HepG2 (cell line): ENCODE data around the gene SASH3. TPM values are rescaled to one million over a fixed set of nuclear protein-coding genes. Genes with fewer than 3 reads are reported as not detected.

Experiments used
- ATAC-seq: fragments of 200-7000 bp; cut with Tn5 transposase; 3 replicates; pipeline ENCODE4 v1.9.1; 2020; ENCODE audit warnings: mild to moderate bottlenecking, moderate library complexity
- BruUV-seq: library from RNA; stranded (reverse); fragments of 400-500 nt; replicated peaks from 2 replicates; lab custom pipeline; 2021; lab: Mats Ljungman, UMichigan
- CTCF ChIA-PET: fragments of 300-600 bp; formaldehyde crosslinking; extraction: SDS; loops from one replicate; lab custom pipeline; 2021; ENCODE audit warnings: low total read pairs, inconsistent platforms, low intra/inter-chr PET ratio; lab: Yijun Ruan, JAX
- POLR2A ChIA-PET: fragments of 350-600 bp; sonication (Branson Sonifier 250); formaldehyde crosslinking; loops from one replicate; lab custom pipeline; 2020; ENCODE audit warnings: antibody characterized with exemption, inconsistent platforms; lab: Yijun Ruan, JAX
- DNase-seq: peaks from one replicate; pipeline ENCODE4 v3.0.0-alpha.2; 2015; ENCODE audit warnings: low spot score
- FAIRE-seq: peaks from 3 replicates; lab custom pipeline; 2011; peaks lifted over from hg19 to GRCh38; lab: Jason Lieb, UNC
- H2AFZ ChIP-seq: one replicate; pipeline ENCODE4 v1.6.1; 2011; ENCODE audit warnings: low read length, inconsistent platforms
- H3K27ac ChIP-seq: fragments of 300-600 bp; 3 replicates; pipeline ENCODE4 v1.8.0; 2011; ENCODE audit warnings: mixed run types, mild to moderate bottlenecking, mixed read lengths, low read length, inconsistent platforms; ENCODE audit not compliant: insufficient read depth; ENCODE audit errors: extremely low read length
- H3K27me3 ChIP-seq, 2 experiments: fragments of 200-600 bp in 1 of 2; 2 replicates in 1 of 2; 3 replicates in 1 of 2; pipeline versions ENCODE4 v1.6.0 to v1.8.0; 2011; ENCODE audit warnings: low read length in 2 of 2, mild to moderate bottlenecking in 2 of 2, moderate library complexity in 2 of 2, inconsistent platforms in 1 of 2; ENCODE audit not compliant: insufficient read depth in 2 of 2, control insufficient read depth in 1 of 2
- H3K36me3 ChIP-seq, 2 experiments: fragments of 200-600 bp in 1 of 2; replicated peaks in 1 of 2; 2 replicates in 1 of 2; 3 replicates in 1 of 2; pipeline versions ENCODE4 v1.5.1 to v1.8.0; 2011; ENCODE audit warnings: low read length in 2 of 2, inconsistent platforms in 1 of 2; ENCODE audit not compliant: insufficient read depth in 2 of 2, control insufficient read depth in 1 of 2
- H3K4me1 ChIP-seq: 2 replicates; pipeline ENCODE4 v1.5.1; 2012; ENCODE audit warnings: low read length, inconsistent platforms; ENCODE audit not compliant: insufficient read depth
- H3K4me2 ChIP-seq: 2 replicates; pipeline ENCODE4 v1.6.0; 2011; ENCODE audit warnings: low read depth, low read length, inconsistent platforms
- H3K4me3 ChIP-seq, 3 experiments: fragments of 200-600 bp in 1 of 3; sonication (generic), shearing (Covaris generic) in 1 of 3; replicated peaks in 1 of 3; 2 replicates each; pipeline ENCODE4 v1.5.1; 2011 to 2016; ENCODE audit warnings: low read length in 3 of 3, inconsistent platforms in 2 of 3, low read depth in 2 of 3, mild to moderate bottlenecking in 2 of 3, control low read depth in 1 of 3, mixed read lengths in 1 of 3; ENCODE audit not compliant: insufficient read depth in 1 of 3
- H3K79me2 ChIP-seq: one replicate; pipeline ENCODE4 v1.6.1; 2011; ENCODE audit warnings: low read length, inconsistent platforms; ENCODE audit not compliant: insufficient read depth
- H3K9ac ChIP-seq: 2 replicates; pipeline ENCODE4 v1.6.0; 2011; ENCODE audit warnings: mild to moderate bottlenecking, low read depth, low read length, inconsistent platforms; ENCODE audit not compliant: insufficient read depth
- H3K9me3 ChIP-seq: 2 replicates; pipeline ENCODE4 v1.5.1; 2012; ENCODE audit warnings: mild to moderate bottlenecking, low read length
- H4K20me1 ChIP-seq: 2 replicates; pipeline ENCODE4 v1.6.0; 2011; ENCODE audit warnings: inconsistent platforms, mild to moderate bottlenecking, low read length, moderate library complexity; ENCODE audit not compliant: insufficient read depth
- NFRKB ChIP-seq: fragments of 450-650 bp; IDR thresholded peaks from 2 replicates; pipeline ENCODE4 v1.6.1; 2017
- NR2C2 ChIP-seq: sonication (generic); formaldehyde crosslinking; IDR thresholded peaks from 2 replicates; pipeline ENCODE4 v1.4.0; 2020; ENCODE audit warnings: missing genetic modification reagents, mild to moderate bottlenecking, moderate library complexity, borderline replicate concordance
- NR2F6 ChIP-seq, 2 experiments: IDR thresholded peaks; 2 replicates each; pipeline ENCODE4 v1.6.1; 2016; ENCODE audit warnings: antibody characterized with exemption in 1 of 2, mild to moderate bottlenecking in 1 of 2
- TGIF2 ChIP-seq: IDR thresholded peaks from 2 replicates; pipeline ENCODE4 v1.6.1; 2016; ENCODE audit warnings: control low read depth, missing compliant biosample characterization
- ZBTB34 ChIP-seq: sonication (generic); formaldehyde crosslinking; IDR thresholded peaks from 2 replicates; pipeline ENCODE4 v1.8.0; 2022; ENCODE audit warnings: mild to moderate bottlenecking, missing genetic modification reagents
- ZNF33A ChIP-seq: sonication (generic); formaldehyde crosslinking; IDR thresholded peaks from 2 replicates; pipeline ENCODE4 v1.5.1; 2020; ENCODE audit warnings: missing genetic modification reagents, mild to moderate bottlenecking, moderate library complexity, borderline replicate concordance
- ZNF839 ChIP-seq: sonication (generic); formaldehyde crosslinking; IDR thresholded peaks from 2 replicates; pipeline ENCODE4 v1.4.0; 2020; ENCODE audit warnings: missing genetic modification reagents, mild to moderate bottlenecking, borderline replicate concordance
- WGBS: methylation state at CpG from one replicate; pipeline ENCODE4 v1.1.6; 2017; ENCODE audit warnings: low lambda C conversion rate; 5-methylcytosine and 5-hydroxymethylcytosine counted together
- in situ Hi-C: cut with HindIII; loops from 2 replicates; pipeline ENCODE4 v1.10.0; 2017; ENCODE audit warnings: low pct_unique_long_range_greater_than_20kb; ENCODE audit not compliant: extremely low pct_ligation_motif_present
- intact Hi-C: fragments of 100-400 bp; cut with micrococcal nuclease; formaldehyde crosslinking; loops from one replicate; pipeline ENCODE4 v1.10.0; 2022; ENCODE audit not compliant: unreplicated experiment
- polyA plus RNA-seq, 8 experiments: library from polyadenylated mRNA; depleted of rRNA in 3 of 8; stranded (reverse) in 7 of 8; unstranded in 1 of 8; fragments of >200 nt; fragmentation: Illumina TruSeq in 4 of 8; extraction: Trizol in 4 of 8; gene quantifications; 2 replicates each; pipeline versions ENCODE4 v1.2.1 to v1.2.3, GENCODE V29; 2011 to 2016; ENCODE audit warnings: low read depth in 4 of 8, missing spikeins in 1 of 8, mixed read lengths in 1 of 8; ENCODE audit not compliant: insufficient read depth in 1 of 8
- total RNA-seq, 5 experiments: library from RNA; depleted of rRNA; stranded (reverse); fragments of >200 nt; fragmentation: Illumina TruSeq; extraction: Trizol; gene quantifications; 2 replicates each; pipeline ENCODE4 v1.2.3, GENCODE V29; 2016; ENCODE audit warnings: low read depth in 1 of 5
- TF ChIP-seq, protein P1 (sequence below): sonication (generic); formaldehyde crosslinking; IDR thresholded peaks from 2 replicates; pipeline ENCODE4 v1.9.0; 2021; ENCODE audit warnings: missing genetic modification reagents, mild to moderate bottlenecking, borderline replicate concordance

The SASH3 gene
- total and polyA plus RNA-seq, 2 of the 13 experiments (the other 11 are each of a cell fraction or from before 2014, with no cell fraction given) = 0.08 TPM; not detected in 1

DNA sequence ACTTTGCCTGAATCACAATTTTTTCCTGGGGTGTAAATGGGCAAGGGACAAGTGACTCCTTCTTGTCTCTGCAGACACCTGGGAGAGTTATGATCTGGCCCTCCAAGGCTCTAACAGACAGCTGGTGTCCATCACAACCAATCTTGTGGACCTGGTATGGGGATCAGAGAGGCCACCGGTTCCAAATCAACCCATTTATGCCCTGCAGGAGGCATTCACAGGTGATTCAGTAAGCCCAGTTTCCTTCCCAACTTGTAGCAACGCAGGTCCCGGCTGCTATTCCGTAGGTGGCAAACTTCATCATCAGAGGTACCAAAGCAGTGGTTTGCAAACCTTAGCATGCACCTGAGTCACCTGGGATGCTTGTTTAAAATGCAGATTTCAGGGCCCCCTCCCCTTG, 32.2 kb upstream of the SASH3 start (continued):
- TF ChIP-seq, protein P1, sequence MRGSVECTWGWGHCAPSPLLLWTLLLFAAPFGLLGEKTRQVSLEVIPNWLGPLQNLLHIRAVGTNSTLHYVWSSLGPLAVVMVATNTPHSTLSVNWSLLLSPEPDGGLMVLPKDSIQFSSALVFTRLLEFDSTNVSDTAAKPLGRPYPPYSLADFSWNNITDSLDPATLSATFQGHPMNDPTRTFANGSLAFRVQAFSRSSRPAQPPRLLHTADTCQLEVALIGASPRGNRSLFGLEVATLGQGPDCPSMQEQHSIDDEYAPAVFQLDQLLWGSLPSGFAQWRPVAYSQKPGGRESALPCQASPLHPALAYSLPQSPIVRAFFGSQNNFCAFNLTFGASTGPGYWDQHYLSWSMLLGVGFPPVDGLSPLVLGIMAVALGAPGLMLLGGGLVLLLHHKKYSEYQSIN (CRISPR knock-in tag) = no peak
- TF ChIP-seq ZNF33A (no peak), NFRKB (no peak), TGIF2 (no peak), ZBTB34 (CRISPR knock-in tag) (no peak)

DNA sequence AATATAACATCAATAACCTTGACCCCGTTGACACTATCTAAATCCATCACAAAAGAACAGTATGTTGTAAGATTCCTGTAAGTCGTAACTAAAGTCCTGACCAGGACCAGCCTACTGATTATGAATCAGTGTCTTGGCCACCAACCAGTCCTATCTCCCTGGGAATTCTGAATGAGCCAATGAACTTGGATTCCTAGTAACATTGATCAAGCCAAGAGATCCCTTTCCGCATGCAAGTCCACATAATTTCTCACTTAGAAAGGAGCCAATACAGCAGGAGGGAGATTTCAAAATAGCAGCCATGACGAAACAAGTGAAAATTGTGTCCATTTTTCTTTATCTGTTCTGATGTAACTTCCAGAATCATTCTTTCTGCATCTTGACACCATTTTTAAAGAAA, 31.4 kb upstream of the SASH3 start:
- in situ Hi-C loops (no loop called here), intact Hi-C loops (no loop called here)
- FAIRE-seq (peak; percentile 30), ATAC-seq (no peak), DNase-seq (no peak)
- Histone ChIP-seq H3K79me2 (no peaks in the 10 kb centered on the region), H3K4me1 (peaks cover 16% of the 10 kb centered on the region), H3K4me3 (no peak overlapping the region), H3K9me3 (no peaks in the 10 kb centered on the region), H3K27ac (no peak overlapping the region), H3K9ac (no peak overlapping the region), H3K27me3 (no peaks in the 10 kb centered on the region), H3K36me3 (no peaks in the 10 kb centered on the region), H2AFZ (no peak overlapping the region), H4K20me1 (no peaks in the 10 kb centered on the region), H3K4me2 (no peak overlapping the region)
- no peak for TF ChIP-seq ZNF839 (CRISPR knock-in tag)
- TF ChIP-seq NR2F6 (IDR thresholded peaks at IDR 0.05) = no peak
- 0 out of 2 replicates have a peak, but pooled peaks have one; percentile 18 for TF ChIP-seq NR2F6 (CRISPR knock-in tag; IDR thresholded peaks at IDR 0.05)
- TF ChIP-seq NR2C2 = 0 out of 2 replicates have a peak, but pooled peaks have one; percentile 1
- no TSS peak for BruUV-seq
- 13% methylated on average over 4 of the region's 4 CpGs for WGBS
- CTCF ChIA-PET = no interaction called here
- POLR2A ChIA-PET = no interaction called here
